DND-41 (cell line): ENCODE data around the gene TMEM259.

Experiments used
- CTCF ChIP-seq: IDR thresholded peaks from 2 replicates; pipeline ENCODE4 v1.5.1; 2012; ENCODE audit warnings: borderline replicate concordance, low read length, moderate library complexity, mild to moderate bottlenecking; ENCODE audit not compliant: poor library complexity, severe bottlenecking; ENCODE audit errors: extremely low read depth
- EZH2 ChIP-seq: IDR thresholded peaks from 3 replicates; pipeline ENCODE4 v1.6.1; 2012; ENCODE audit warnings: borderline replicate concordance, low read depth, mild to moderate bottlenecking, moderate library complexity, low read length, inconsistent platforms; ENCODE audit not compliant: severe bottlenecking

GRCh38 chr19:1019616-1019961 lies 1.3 kb downstream of the TMEM259 start:
- TF ChIP-seq CTCF (no peak), EZH2 (no peak)
